GM10847 (cell line): Measurements from ENCODE around the gene CMTM3.

Experiments
- POLR2A ChIP-seq: IDR thresholded peaks from 2 replicates; pipeline ENCODE4 v1.6.1; 2011; ENCODE audit not compliant: insufficient read length; ENCODE audit errors: extremely low read depth

The CMTM3 gene

DNA sequence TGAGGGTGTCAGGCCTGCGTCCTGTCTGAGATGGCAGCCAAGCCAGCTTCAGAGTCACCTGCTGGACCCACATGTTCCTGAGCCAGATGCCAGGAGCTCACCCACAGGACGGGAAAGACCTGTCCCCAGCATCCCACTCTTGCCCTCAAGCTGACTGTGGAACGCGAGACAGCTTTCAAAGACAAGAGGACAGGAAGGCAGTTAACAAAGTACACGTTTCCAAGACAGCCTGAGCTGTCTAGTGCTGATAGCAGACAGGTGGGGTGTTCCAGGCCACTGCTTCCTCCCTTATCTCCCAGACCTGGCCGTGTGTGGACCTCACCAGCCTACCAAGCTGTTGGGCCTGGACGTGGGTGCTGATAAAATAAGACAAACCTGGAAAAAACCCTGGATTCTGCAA, 13.2 kb downstream of the CMTM3 start:
- no peak for TF ChIP-seq POLR2A

DNA sequence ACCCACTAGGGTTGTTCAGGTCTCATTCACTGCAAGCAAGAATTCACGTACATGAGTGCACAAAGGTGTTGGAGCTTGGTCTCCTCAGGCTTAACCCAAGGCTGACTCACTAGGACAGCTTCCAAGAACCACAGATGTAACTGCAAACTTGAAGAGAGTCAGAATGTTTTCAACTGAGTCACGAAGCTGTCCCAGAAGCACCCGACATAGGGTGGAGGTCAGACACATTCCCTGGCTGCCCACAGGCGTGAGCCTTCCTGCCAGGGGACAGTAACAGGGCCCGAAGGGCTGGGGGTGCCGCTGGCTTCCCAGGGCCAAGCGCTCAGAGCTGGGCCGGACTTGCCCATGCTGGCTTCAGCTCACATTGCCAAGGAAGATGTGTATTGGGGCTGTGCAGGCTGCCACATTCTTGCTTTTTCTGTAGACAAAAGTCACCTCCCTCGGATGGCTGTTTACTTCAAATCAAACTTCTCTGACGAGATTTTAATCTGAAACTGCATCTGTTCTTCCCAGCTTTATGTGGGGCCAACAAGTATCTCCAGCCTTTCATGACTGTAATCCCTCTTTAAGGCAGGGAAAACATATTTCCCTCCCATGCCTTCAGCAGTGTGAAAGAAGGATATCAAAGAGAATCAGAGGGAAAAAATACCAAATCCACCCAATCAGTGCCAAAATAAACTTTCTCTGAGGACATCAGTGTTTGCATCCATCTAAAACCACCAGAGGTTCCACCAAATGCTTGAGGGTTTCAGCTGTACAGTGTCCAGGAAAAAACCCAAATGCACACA, 14.3 kb downstream of the CMTM3 start:
- no peak for TF ChIP-seq POLR2A

DNA sequence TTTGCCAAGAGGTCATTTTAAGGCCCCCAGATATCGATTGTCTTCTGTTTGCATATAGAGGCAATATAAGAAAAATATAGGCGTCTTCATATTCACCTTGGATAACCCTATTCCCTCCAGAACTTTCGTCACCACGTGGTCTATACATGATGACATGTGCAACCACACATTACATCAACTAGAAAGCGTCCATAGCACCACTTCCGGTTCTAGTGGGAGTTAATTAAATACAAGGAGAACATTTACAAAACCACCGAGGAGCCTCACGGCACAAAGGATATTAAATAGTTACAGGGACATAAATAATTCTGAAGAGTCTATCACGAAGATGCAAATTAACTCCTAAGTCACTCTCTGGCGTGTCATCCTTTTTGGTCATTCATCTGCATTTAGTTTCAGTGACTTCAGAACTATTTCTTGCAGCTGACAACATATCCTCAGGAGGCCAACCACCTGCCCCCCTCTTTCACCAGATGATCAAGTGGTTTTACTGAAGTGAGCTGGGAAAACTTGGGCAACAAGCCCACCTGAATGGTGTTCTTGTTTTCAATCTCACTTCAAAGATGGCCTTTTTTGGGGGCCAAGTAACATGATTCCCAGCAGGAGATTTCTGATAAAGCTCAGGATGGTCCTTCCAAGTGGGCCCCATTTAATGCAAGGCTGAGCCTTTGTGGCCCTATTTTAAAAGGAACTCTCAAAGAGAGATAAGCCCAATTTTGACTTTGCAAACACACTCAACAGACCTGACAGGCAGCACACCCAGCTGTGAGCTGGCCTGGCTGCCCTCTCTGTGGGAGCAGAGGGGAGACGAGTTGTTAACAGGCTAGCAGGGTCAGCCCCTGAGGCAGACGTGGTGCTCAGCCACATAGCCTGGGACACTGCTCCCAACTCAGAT, 15.3 kb downstream of the CMTM3 start:
- no peak for TF ChIP-seq POLR2A

DNA sequence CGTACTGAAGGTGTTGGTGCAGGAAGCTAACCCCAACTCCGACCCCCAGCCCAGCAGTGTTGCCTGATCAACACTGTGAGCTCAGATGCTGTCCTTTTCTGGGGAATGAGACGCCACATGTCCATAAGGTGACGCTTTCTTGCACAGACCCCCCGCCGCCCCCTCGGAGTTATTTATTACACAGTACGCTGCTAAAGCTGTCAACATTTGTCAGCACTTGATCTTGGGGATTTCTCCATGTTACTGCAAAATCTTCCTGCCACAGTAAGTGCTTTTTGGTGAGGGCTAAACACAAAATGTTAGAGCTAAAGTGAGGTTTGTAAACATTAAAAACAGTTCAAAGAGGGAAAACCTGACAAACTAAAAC, 15.9 kb downstream of the CMTM3 start:
- TF ChIP-seq POLR2A: no peak

DNA sequence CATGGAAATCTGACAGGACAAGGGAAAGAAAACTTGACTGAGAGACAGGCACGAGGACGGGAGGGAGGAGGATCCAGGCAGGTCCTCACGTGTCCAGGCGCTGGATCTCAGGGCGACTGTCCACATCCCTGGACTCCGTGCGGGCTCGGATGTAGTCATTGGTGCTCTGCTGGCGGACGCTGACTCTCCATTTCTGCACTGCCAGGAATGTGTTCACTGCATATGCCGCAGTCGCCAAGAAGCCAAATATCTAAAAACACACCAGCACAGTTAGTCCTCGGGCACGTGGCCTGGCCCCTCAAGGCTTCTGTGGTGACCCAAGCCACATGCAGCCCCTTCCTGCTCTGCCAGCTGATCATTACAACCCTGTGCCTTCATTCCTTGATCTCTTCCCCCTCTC, 17.5 kb downstream of the CMTM3 start:
- TF ChIP-seq POLR2A: no peak

DNA sequence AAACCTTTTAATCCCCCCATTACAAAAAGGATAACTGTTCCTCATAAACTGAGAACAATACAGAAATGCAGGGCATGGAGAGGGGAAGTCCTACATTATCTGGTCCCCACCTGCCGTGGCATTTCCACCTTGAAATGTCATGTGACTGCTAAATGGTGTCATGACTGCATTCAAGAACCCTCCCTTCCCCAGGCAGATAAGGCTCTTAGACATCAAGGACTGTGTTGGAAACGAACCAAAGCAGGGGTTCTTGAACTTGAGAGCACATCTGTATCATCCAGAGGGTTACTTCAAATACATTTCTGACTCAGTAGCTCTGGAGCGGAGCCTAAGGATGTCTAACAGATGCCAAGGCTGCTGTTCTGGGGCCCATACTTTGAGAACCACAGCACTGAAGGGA, 18.4 kb downstream of the CMTM3 start:
- no peak for TF ChIP-seq POLR2A

DNA sequence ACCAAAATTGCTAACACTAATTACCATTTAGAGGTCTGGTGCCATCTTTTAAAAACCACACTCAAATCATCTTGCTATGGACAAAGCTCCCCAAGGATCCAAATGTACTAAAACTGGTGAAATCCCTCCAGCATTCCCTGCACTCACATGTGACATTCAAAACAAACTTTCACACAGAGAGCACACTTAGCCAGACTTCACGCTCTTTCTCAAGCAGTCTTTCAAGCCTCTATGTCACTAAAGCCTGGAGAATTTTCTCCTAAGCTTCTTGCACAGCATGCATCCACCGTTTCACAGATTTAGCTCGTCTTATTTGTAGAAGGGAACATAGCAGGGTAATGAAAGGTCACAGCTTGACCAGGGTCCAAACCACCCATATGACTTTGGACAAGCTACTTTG, 19.3 kb downstream of the CMTM3 start:
- TF ChIP-seq POLR2A: no peak

DNA sequence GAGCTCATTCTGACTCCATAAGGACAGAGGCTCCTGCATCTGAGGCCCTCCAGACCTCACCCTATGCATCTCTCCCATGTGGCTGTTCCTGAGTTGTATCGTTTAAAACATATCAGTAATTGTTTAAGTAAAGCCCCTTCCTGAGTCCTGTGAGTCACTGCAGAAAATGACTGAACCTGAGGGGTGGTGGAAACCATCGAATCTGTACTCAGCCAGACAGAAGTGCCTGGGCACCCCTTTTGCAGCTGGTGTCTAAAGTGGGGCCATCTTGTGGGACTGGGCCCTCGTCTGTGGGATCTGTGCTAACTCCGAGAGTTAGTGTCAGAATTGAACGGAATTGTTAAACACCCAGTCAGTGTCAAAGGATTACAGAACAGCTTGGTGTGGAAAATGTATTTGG, 25.4 kb downstream of the CMTM3 start:
- no peak for TF ChIP-seq POLR2A

DNA sequence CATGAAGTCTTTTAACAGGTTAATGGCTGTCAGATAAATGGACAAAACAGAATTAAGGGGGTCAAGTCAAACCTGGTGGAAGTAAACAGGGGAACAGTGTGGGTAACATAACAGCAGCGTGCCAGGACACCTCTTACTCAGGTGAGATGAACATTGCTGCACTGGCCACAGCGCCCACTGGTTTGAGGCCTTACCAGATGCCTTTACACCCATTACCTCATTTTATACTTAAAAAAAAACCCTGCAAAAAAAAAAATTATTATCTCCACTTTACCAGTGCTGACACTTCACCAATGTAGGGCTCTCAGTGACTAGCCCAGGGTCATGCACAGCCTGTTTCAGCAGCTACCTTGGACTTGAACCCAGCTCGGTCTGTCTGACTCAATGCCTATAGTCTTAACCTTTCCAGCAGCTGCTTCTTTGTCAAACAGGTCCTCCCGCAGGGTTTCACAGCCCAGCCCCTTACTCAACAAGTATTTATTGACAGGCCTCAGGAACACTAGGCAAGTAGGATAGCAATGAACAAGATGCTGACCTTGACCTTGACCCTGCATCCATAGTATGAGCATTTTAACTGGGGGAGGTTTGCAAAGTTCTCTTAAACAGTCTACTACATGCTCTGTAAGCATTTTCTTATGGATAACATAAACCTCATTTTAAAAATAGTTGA, 30.2 kb downstream of the CMTM3 start:
- no peak for TF ChIP-seq POLR2A

DNA sequence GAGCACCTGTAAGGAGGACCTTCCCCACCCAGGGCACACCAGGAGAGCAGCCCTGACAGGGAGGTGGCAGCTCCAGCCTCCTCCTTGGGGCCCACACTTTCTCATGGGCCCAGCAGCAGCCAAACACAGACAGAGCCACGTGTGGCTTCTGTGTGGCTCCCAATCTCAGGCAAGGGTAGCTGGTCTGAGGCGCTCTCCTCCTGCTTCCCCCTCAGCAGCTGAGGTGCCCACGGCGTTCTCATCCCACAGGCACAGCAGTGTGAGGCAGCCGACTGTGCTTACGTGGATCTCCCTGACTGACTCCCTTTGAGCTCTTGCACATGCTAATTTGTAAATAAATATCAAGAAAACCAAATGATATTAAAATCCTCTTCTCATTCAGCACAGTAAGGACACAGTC, 30.9 kb downstream of the CMTM3 start:
- TF ChIP-seq POLR2A: no peak

DNA sequence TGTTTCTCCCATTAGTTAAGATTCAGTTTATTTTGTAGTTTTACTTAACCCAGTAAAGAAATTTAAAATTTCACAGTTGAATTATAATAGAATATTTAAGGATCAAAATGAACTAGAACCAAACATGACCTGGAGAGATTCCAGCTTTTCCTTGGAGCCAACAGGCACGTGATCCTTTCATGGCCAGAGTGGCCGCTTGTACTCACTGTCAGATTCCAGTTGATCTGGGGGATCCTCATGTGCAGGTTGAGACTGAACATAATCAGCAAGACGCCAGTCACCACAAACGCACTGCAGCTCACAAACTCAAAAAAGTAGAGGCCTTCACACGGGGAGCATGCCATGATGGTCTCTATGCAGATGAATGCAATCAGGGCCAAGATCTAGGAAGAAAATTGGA, 31.7 kb downstream of the CMTM3 start:
- no peak for TF ChIP-seq POLR2A

DNA sequence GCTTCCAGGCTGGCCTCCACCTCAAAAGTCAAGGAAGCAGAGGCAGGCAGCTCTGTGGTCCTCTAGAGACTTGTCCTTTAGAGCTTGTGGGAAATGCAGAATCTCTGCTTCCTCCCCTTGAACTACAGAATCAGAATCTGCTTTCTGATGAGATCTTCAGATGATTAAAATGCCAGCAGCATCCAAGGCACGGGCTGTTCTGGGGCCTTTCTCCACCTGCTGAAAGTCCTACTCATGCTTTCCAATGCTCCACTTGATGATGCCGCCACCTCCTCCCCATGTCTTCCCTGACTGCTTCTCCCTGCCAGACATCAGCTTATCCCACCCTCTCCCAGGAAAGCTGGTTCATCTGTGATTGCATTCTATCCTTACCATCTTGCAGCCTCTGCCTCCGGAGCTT, 33.3 kb downstream of the CMTM3 start:
- TF ChIP-seq POLR2A: no peak

DNA sequence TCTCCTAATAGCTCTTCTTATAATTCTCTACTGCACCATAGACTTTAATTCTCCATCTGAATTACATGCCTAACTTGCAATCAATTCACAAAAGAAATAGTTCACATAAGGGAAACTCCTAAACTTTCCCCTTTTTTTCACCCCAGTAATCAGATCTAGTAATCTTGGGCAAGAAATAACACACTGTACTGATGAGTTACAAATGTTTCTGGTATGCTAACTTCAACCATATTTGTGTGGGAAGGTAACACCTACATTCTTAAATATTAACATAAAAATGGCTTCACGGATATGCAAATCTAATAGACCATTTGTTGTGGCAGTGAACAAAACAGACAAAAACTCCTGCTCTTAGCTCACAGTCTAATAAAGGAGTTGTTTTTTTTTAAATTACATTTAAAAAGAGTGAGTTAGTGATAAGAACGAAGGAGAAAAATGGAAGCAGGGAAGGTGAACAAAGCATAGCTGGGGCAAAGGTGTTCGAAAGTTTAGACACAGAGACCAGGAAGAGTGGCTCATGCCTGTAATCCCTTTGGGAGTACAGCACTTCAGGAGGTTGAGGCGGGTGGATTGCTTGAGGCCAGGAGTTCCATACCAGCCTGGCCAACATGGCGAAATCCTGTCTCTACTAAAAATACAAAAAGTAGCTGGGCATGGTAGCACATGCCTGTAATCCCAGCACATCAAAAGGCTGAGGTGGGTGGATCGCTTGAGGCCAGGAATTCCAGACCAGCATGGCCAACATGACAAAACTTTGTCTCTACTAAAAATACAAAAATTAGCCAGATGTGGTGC, 34.8 kb downstream of the CMTM3 start:
- TF ChIP-seq POLR2A: no peak

DNA sequence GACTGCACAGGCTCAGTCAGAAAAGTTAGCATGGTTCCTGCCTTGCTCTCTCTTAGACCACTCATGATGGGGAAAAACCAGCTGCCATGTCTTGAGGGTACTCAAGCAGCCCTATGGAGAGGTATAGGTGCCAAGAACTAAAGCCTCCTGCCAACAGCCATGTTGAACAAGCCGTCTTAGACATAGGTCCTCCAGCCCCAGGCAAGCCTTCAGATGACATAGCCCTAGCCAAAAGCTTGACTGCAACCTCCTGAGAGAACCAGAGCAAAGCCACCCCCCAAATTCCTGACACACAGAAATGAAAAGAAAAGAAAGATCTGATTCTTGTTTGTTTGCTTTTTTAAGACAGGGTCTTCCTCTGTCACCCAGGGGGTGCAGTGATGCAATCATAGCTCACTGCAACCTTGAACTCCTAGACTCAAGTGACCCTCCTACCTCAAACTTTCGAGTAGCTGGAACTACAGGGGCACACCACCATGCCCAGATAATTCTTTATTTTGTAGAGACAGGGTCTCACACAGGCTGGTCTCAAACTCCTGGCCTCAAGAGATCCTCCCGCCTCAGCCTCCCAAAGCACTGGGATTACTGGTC, 36.3 kb downstream of the CMTM3 start:
- no peak for TF ChIP-seq POLR2A

DNA sequence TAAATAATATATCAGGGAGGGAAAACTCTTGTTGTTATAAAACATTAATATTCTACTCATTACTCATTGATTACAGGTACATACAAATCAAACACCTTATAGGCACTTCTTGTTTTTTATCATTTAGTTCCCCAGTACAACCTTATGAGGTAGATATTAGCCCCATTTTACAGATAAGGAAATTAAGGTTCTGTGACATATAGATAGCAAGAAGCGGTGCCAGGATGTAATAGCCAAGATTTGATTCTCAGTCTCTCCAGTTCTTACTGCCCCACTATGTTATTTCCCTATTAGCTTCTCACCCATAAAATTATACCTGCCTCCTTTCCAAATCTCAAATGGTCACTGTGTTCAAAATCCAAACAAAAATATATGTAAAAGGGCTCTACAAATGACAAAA, 36.9 kb downstream of the CMTM3 start:
- no peak for TF ChIP-seq POLR2A
